Kidney glomerular epithelial cell (primary cell): Measurements from ENCODE around the gene RAD51D.
"Not testable (repeated sequence)": the region's sequence is repeated elsewhere in the genome, so short reads cannot be mapped to it uniquely, and the experiment has no call there.

Experiments
- DNase-seq: peaks from one replicate; lab custom pipeline; 2025; lab: John Stamatoyannopoulos, UW

The RAD51D gene

DNA sequence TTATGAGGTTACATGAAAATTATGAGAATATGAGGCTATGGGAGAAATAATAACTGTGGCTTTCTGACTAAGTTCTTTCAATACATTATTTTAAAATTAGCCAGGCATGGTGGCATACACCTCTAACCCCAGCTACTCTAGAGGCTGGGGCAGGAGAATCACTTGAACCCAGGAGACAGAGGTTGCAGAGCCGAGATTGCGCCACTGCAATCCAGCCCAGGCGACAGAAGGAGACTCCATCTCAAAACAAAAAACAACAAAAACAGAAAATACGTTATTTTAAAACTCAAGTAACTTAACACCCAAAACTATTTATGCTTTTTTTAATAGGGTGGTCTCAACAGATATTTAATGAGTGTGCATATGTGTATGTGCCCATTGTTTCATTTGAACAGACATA is 53.8 kb downstream of the RAD51D start:
- no peak for DNase-seq

DNA sequence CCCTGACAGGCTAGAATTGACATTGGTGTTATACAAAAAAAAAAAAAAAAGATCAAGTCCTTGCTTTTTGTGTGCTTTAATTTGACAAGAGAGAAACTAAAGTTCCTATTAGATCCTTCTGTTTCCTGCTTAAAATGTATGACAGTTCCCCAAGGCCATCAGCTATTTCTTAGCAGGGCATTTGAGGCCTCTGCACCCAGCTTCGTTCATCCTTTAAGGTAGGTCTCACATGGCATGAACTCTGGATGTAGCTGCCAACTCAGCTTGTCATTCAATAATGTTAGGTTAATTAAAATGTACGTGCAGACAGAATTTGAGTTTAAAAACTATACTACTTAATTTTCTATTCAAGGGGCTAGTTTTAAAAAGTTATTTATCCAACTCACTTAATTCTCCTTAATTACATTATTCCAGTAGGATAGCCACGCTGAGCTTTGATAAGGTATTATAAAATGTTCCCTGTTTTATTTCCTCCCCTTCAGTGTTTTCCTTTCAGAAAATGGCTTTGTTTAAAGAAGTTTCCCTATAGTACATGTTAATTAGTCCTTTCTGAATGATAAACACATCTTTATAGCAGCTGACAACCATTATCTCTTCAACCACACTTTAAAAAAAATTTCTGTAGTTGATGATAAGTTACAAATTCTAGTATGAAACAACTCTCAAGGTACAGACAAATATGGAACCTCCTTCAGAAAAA is 55.0 kb downstream of the RAD51D start:
- no peak for DNase-seq

DNA sequence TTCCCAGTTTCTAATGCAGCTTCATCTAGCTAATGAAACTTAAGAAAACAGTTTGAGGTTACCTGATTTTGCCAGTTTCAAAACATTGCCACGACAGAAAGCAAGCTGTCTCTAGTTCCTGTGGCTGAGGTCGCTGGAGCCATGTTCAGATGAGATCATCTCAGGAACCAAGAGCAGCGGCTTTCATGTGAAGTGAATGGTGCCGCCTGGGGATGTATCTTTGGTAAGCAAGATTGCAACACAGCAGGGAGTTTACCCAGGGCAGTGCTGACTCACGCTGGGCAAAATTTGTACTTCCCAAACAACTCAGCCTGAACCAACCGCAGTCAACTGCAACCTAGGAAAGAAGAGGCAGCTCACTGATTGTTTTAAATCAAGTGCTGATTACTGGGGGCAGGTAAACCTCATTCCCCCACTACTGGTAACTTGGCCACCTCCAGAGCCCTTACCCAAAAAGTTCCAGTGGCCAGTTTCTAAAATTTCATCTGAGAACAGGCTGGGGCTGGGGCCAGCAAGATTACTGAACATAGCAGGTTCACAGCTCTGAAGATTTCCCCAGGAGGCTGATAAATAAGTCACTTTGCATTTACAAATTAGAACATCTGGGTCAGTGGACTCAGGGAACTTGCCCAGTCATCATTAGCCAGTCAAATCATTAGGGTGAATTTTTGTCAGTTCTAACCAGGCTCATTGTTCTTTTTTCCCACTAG is 56.0 kb downstream of the RAD51D start, which contains the start of gene RFFL:
Gene RFFL (minus strand): TSS at position 194 of the 710 bp plus-strand sequence. CDS start 37,154 bp downstream, outside the sequence.
- peak; percentile 98 for DNase-seq

DNA sequence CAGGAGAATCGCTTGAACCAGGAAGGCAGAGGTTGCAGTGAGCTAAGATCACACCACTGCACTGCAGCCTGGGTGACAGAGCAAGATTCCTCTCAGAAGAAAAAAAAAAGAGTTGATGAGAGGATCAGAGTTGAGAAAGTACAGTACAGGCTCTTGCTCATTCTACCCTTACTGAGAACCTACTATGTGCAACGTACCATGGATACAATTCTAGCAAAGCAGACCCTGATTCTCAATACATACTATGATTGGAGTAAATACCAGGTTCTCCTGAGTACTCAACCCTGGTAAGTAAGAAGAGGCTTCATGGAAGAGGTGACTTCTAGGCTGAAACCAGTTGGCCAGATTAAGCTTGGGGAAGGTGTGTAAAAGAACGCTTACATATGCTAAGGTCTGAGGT is 57.4 kb downstream of the RAD51D start:
- no peak for DNase-seq

DNA sequence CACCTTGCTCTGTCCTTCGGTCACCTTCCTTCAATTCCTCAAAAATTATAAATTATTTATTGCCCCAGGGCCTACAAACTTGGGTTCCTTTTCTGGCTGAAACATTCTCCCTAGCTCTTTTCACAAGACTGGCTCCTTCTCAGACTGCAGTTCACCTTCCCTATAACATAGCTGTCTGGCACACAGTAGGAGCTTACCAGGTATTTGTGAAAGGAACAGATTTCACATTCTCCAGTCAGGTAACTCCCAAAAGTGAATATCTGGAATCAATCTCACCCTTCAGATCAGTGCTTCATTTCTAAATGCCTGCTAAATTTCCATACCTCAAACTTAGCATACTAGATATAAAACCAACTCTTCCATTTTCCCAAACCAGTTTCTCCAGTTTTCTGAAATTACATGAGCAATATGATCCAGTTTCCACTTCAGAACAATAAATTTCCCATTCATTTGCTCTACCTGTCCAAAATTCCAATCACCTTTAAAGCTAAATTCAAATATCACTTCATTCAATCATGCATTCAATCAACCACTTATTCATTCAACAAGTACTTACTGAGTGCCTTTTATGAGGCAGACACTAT is 62.2 kb downstream of the RAD51D start:
- no peak for DNase-seq

DNA sequence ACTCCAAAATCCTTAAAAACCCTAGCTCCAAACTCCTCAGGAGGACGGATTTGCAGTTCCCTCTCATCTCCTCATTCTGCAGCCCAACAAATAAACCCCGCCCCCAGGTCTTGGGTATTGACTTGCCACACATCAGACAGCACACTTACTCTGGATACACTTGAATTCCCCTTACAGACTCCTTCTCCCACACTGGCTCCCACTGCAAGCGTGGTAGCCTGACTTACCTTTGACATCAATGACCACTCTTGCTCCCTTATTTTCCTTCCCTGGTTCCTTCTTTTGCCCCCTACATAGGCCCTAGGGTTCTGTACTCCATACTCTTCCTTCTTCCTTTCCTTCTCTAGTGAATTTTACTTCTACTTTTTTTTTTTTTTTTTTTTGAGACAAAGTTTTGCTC is 63.6 kb downstream of the RAD51D start:
- DNase-seq, result peak; percentile 61

DNA sequence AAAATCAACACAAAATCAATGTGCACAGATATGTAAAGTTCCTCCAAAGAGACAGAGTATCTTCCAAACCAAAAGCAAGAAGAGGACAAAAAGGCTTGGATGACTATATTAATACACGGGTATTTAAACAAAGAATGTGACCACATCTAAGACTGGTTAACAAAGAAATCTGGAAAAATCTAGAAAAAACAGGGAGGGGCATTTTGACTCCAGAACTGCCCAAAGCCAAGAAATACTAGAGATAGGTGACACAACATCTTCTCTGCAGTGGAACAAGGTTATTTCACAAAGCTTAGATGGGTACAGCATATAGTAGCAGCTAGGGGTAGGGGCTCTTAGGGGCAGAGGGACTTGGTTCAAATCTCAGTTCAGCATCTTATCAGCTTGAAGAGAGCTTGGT is 66.5 kb downstream of the RAD51D start:
- no peak for DNase-seq

DNA sequence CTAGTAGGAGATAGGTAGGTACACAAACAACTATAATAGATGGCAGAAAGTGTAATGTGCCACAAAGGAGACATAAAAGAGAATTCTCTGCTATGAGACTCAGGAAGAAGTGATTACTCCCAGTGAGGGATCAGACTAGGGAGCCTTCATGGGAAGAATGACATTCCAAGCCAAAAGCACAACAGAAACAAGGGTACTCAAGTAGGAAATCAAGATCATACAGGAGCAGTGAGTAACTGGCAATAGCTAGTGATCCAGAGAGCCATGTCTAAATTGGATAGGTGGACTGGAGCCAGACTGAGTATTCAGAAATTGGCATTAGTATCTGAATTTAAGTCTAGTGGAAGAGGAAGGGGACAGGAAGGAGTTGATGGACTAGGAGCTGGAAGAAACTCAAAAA is 66.9 kb downstream of the RAD51D start:
- DNase-seq, result peak; percentile 39

DNA sequence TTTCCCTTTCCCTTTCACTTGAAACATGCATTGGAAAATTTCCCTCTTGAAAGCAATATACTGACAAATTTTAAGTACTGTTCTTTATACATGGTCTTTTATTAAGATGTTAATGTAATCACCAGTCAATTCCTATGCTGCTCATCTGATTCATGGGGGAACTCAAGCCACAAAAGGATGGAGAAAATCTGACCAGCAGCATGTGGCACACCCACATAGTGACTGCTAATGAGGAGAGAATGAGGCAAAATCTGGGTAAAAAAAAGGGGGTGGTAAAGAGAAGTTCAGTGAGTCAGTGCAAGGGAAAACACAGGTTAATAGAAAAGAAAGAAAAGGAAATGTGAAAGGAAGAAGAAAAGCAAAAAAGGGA is 67.4 kb downstream of the RAD51D start:
- DNase-seq, result peak; percentile 46

DNA sequence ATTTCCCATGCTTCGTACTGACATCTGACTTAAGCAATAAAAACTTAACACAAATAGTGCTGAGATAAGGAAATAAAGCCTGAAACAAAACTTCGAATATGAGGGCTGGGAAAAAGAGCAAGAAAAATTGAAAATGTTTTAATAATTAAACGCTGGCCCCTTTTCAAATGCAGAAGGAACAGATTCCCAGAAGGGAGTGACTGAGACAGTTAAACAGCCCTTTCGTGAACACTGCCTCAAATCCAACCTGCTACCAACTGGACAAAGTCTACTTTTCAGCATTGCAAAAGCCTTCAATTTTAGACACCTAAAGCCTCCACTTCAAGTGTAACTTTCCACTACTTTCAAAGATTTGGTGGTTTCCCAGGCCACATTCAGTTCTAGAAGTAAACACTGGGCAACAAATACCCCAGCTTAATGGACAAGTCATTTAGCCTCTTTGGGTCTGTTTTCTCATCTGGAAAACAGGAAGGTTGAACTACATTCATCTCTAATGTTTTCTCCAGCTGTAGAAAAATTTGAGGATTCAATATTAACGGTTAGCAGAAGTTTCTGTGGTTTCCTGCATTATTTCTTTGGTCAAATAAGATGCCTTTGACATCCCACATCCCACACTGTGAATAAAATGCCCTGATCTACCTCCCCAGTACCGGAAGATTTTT is 68.0 kb downstream of the RAD51D start:
- DNase-seq, result no peak

DNA sequence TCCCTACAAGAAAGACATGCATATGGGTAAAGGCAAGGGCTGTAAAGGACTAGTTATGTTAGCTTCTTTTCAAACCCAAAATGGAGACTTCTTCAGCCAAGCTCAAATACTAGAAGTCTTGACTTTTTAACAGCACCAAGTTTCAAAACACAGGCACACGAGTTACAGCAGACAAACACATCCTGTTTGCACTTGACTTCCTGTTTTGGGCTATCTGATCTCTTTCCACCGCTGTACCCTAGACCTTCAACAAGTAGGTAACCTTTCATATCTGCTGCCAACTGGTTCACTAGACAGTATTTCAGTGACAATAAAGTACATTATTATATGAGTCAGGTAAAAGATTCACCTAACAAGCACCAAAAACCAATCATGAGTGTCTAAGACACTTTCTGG is 68.5 kb downstream of the RAD51D start:
- no peak for DNase-seq

DNA sequence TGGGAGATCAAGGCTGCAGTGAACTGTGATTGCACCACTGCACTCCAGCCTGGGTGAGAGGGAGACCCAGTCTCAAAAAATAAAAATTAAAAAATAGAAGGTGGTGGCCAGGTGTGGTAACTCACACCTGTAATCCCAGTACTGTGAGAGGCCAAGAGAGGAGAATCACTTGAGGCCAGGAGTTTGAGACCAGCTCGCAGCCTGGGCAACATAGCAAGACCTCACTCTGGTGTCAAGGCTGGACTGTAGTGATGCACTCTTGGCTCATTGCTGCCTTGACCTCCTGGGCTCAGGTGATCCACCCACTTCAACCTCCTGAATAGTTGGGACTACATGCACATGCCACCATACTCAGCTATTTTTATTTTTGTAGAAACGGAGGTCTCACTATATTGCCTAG is 69.5 kb downstream of the RAD51D start:
- no peak for DNase-seq

DNA sequence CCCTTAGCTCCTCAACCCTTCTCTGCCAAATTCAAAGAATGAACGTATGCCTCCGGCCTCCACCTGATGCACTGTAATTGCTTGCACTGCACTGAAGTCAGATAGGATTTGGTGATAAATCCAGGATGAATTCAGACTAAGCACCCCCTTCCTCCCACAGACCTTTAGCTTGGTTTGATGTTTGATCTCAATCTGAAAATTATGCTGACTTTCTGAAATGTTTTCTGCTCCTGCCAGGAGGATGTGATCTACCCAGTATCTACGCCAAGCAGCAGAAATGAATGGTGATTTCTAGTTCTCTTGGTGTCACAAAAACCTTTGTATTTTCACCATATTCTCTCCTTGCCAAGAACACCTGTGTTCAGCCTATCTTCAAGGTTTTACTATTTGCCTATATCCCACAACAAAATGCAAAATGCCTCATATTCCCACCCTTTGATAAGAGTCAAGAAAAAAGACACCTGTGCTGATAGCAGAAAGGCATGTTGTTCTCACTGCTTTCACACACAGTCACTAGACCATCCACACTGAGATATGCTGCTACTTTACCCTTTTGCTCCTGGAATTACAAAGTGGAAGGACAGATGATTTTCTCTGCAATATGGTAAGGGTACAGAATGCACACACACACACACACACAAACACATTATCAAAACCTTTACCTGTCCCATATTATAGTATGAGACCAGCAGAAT is 70.8 kb downstream of the RAD51D start:
- no peak for DNase-seq

DNA sequence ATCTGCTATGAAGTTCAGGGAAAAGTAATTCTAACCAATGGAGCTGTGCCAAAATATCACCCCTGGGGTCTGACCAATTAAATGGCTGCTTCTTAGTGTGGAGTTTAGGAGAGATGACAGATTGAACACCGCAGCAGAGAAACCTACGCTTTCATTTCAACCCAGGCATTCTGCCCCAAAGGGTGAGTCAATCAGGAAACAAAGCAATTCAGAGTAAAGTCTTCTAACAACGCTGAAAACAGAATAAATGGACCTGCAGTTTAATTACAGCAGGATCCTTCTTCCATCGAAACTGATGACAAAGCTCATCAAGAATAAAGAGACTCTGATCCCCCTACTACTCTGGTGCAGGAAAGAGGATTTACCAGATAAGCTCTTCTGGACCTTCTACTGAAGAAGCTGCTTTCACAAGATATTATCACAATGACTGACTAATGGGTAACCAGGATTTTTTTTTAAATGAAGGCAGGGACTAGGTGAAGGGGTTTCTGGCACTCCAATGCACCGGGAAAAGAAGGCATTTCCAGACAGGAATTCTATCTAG is 72.8 kb downstream of the RAD51D start:
- no peak for DNase-seq

DNA sequence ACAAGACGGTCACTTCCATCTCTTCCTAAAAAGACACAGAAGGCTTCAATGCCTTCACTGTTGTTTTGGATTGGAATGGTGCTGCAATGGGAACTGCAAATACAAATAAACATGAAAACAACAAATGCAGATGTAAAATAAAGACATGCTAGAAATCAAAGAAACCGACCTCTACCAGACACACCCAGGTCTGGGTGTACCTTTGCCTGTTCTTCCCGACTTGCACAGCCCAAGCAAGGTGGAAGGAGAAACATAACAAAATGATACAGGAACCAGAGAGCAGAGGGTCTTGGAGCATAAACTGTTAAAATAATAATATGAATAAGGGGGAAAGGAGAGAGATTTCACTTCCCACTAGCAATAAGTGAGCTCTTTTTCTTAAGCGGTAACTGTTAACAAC is 73.4 kb downstream of the RAD51D start:
- DNase-seq, result no peak

DNA sequence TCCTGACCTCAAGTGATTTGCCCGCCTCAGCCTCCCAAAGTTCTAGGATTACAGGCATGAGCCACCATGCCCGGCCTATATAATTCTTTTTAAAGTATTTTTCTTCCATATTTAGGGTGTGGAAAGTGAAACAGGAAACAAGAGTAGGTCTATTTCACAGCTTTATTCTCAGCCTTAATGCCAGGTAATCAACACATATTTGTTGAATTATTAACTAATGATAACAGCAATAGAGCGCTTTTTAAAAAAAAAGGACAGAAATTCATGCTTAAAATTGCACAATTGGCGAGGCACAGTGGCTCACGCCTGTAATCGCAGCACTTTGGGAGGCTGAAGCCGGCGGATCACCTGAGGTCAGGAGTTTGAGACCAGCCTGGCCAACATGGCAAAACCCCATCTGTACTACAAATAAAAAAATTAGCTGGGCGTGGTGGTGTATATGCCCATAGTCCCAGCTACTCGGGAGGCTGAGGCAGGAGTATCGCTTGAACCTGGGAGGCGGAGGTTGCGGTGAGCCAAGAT is 74.1 kb downstream of the RAD51D start:
- not testable (repeated sequence) for DNase-seq

DNA sequence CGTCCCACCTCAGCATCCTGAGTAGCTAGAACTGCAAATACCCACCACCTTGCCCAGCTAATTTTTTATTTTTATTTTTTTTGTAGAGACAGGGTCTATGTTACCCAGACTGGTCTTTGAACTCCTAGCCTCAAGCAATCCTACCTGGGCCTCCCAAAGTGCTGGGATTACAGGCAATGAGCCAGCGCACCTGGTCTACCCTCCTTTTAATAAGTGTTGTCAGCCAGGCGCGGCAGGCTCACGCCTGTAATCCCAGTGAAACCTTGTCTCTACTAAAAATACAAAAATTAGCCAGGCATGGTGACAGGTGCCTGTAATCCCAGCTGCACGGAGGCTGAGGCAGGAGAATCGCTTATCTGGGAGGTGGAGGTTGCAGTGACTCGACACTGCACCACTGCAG is 75.5 kb downstream of the RAD51D start:
- DNase-seq, result no peak
